Aorta (tissue), 5 donors: Measurements from ENCODE around the gene PARD3. TPM values are rescaled to one million over a fixed set of nuclear protein-coding genes. Genes with fewer than 3 reads are reported as not detected.

Experiments
- ATAC-seq: fragments of 200-7000 bp; cut with Tn5 transposase; one replicate; pipeline ENCODE4 v1.9.1; 2022; ENCODE audit warnings: moderate library complexity; ENCODE audit not compliant: low FRiP score
- DNase-seq, 2 donors: peaks; one replicate each; pipeline ENCODE4 v3.0.0-alpha.2; 2020
- H3K27ac ChIP-seq, 2 donors: one replicate each; pipeline ENCODE4 v1.5.1; 2013; ENCODE audit warnings: low read length in 2 of 2, mild to moderate bottlenecking in 2 of 2, moderate library complexity in 2 of 2, control low read depth in 1 of 2, inconsistent platforms in 1 of 2, low read depth in 1 of 2
- H3K27me3 ChIP-seq, 2 donors: one replicate each; pipeline ENCODE4 v1.6.1; 2013; ENCODE audit warnings: control low read depth in 1 of 2, low read length in 1 of 2, mild to moderate bottlenecking in 1 of 2, moderate library complexity in 1 of 2; ENCODE audit not compliant: insufficient read depth in 2 of 2, control insufficient read depth in 1 of 2
- H3K36me3 ChIP-seq, 2 donors: one replicate each; pipeline ENCODE4 v1.6.1; 2013; ENCODE audit warnings: control low read depth in 1 of 2, low read length in 1 of 2, mild to moderate bottlenecking in 1 of 2; ENCODE audit not compliant: insufficient read depth in 2 of 2, control insufficient read depth in 1 of 2
- H3K4me1 ChIP-seq, 2 donors: one replicate each; pipeline ENCODE4 v1.6.1; 2013; ENCODE audit warnings: low read length in 2 of 2, control low read depth in 1 of 2, mild to moderate bottlenecking in 1 of 2, moderate library complexity in 1 of 2; ENCODE audit not compliant: insufficient read depth in 2 of 2, control insufficient read depth in 1 of 2
- H3K4me3 ChIP-seq, 2 donors: one replicate each; pipeline ENCODE4 v1.5.1; 2013; ENCODE audit warnings: low read length in 2 of 2, control low read depth in 1 of 2, mild to moderate bottlenecking in 1 of 2
- H3K9me3 ChIP-seq: one replicate; pipeline ENCODE4 v1.6.1; 2013; ENCODE audit warnings: mild to moderate bottlenecking, low read length; ENCODE audit not compliant: control insufficient read depth
- WGBS, 2 donors: extraction: QIAGEN DNeasy Blood & Tissue Kit; methylation state at CpG; one replicate each; pipeline ENCODE4 v1.1.7; 2013; 5-methylcytosine and 5-hydroxymethylcytosine counted together
- intact Hi-C, 2 donors: fragments of 100-400 bp; cut with DNase I; formaldehyde crosslinking; loops; one replicate each; pipeline versions ENCODE4 v1.14.2 to v1.15.0; 2022
- polyA plus RNA-seq, 2 donors: library from polyadenylated mRNA; stranded (reverse); fragments of 200-250 nt; gene quantifications; one replicate each; pipeline ENCODE4 v1.2.3, GENCODE V29; 2013
- total RNA-seq, 2 donors: library from RNA; stranded (reverse); fragmentation: NEBNext Ultra II Directional; extraction: Animal tissue kit (Norgen Biotek cat#: 25700); gene quantifications; one replicate each; pipeline ENCODE4 v1.2.1, GENCODE V29; 2021
- donor health status: healthy with polysubstance abuse.
- donor health status: Bipolar disorder and iron deficiency.
- donor health status: DM: no; HTN: no; CAD: no.
- donor health status: DM: no; HTN: no; CAD: no.
- donor health status: DM: yes; HTN: yes; CAD: no.

PARD3 gene
- total and polyA plus RNA-seq, 4 donors: 6.4 to 33.0 (median 28.7) TPM

GRCh38 chr10:34464591-34464990 is 350.5 kb downstream of the PARD3 start:
- Histone ChIP-seq H3K36me3 (no peaks in the 10 kb centered on the region), H3K4me1 (no peaks in the 10 kb centered on the region), H3K27me3 (no peaks in the 10 kb centered on the region), H3K9me3 (no peaks in the 10 kb centered on the region), H3K27ac (no peak overlapping the region), H3K4me3 (no peak overlapping the region)
- ATAC-seq (no peak), DNase-seq (no peak)
- intact Hi-C loops: no loop called here

GRCh38 chr10:34464000-34464399 is 351.1 kb downstream of the PARD3 start:
- intact Hi-C loops: no loop called here
- no peak for ATAC-seq

DNA sequence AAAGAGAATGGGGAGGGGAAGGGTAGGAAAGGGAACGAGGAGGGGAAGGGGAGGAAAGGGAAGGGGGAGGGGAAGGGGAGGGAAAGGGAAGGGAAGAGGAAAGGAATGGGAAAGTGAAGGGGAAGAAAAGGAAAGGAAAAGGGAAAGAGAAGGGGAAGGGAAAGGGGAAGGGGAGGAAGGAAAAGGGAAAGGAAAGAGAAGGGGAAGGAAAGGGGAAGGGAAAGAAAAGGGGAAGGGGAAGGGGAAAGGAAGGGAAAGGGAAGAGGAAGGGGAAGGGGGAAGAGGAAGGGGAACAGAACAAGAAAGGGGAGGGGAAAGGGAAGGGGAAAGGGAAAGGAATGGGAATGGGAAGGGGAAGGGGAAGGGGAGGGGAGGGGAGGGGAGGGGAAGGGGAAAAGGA is 352.1 kb downstream of the PARD3 start:
- no peak for DNase-seq
- Histone ChIP-seq H3K4me1 (no peaks in the 10 kb centered on the region), H3K36me3 (no peaks in the 10 kb centered on the region), H3K4me3 (no peak overlapping the region), H3K27ac (no peak overlapping the region), H3K9me3 (no peaks in the 10 kb centered on the region), H3K27me3 (no peaks in the 10 kb centered on the region)
- intact Hi-C loops: no loop called here
- 89 to 94% methylated on average over 1 of the region's 1 CpG for WGBS, 2 donors
- ATAC-seq: no peak

More at GRCh38 chr10:34464000-34464399, 351.1 kb downstream of the PARD3 start:
- 43 to 48% methylated on average over 3 of the region's 3 CpGs for WGBS, 2 donors
- no peaks in the 10 kb centered on the region for H3K27me3 ChIP-seq
- H3K4me1 ChIP-seq: no peaks in the 10 kb centered on the region
- no peaks in the 10 kb centered on the region for H3K36me3 ChIP-seq
- no peak overlapping the region for H3K27ac ChIP-seq
- no peak for DNase-seq
- H3K9me3 ChIP-seq: no peaks in the 10 kb centered on the region
- no peak overlapping the region for H3K4me3 ChIP-seq

- no peaks in the 10 kb centered on the region for H3K9me3 ChIP-seq
Observed at GRCh38 chr10:34462056-34462455, 353.0 kb downstream of the PARD3 start.

DNA sequence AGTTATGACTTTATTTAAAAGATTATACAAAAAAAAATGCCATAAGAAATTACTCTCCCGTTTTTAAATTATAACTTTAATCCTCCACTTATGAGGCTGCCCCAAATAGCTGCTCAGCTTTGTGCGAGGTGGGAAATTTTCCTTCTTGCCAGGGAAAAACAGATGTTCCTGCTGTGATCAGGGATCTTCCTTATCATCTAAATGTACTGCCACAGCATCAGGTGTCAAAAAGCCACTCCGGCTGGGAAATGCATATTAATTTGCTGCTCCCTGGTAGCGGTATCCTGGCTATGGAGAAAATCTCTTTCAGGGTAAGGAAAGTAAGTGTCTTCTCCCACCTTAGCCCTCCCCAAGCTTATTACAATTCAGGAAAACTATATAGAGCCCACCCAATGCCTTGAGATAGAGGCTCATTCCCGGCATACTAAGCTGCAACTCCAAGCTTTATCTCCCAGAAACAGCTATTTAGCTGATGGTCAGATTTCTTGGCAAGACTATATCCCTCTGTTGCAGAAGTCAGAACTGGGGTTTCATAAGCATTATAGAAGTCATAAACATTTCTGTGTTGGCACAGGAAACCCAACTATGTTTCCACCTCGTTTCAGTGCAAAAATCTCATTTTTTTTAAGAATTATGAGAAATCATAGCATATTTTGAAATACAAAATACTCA is 360.4 kb downstream of the PARD3 start:
- Histone ChIP-seq H3K27ac (no peak overlapping the region), H3K4me1 (no peaks in the 10 kb centered on the region), H3K9me3 (no peaks in the 10 kb centered on the region), H3K4me3 (no peak overlapping the region), H3K36me3 (no peaks in the 10 kb centered on the region), H3K27me3 (no peaks in the 10 kb centered on the region)
- intact Hi-C loops: no loop called here
- DNase-seq: no peak
- ATAC-seq: no peak
- WGBS, 2 donors: 82 to 84% methylated on average over 6 of the region's 6 CpGs

More at GRCh38 chr10:34462056-34462455, 353.0 kb downstream of the PARD3 start:
- ATAC-seq (no peak), DNase-seq (no peak)
- Histone ChIP-seq H3K36me3 (no peaks in the 10 kb centered on the region), H3K27me3 (no peaks in the 10 kb centered on the region), H3K4me1 (no peaks in the 10 kb centered on the region), H3K4me3 (no peak overlapping the region), H3K27ac (no peak overlapping the region)
- WGBS, 2 donors: 89 to 91% methylated on average over 3 of the region's 3 CpGs
- intact Hi-C loops: no loop called here

DNA sequence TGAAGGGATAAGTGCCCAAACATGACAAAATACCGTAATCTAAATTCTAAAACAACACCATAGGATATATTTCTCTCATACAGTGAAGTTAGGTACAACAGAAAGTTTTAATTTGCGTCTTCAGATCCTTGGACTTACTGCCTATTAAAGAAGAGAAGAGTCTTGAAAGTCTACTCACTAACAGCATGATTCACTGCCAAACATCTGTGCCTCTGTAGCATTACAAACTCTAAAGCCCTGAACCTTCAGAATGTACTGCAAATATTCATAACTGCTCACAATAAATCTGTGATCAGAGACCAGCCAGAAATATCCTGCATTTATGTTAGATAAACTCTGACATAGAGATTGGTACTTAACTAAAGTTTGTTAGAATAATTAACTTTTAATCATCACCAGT is 365.3 kb downstream of the PARD3 start:
- Histone ChIP-seq H3K27me3 (no peaks in the 10 kb centered on the region), H3K4me3 (no peak overlapping the region), H3K27ac (no peak overlapping the region), H3K36me3 (no peaks in the 10 kb centered on the region), H3K4me1 (no peaks in the 10 kb centered on the region), H3K9me3 (no peaks in the 10 kb centered on the region)
- no peak for ATAC-seq
- intact Hi-C loops: no loop called here
- 90 to 94% methylated on average over 2 of the region's 2 CpGs for WGBS, 2 donors
- no peak for DNase-seq

- Histone ChIP-seq H3K9me3 (no peaks in the 10 kb centered on the region), H3K4me3 (no peak overlapping the region), H3K27ac (no peak overlapping the region), H3K4me1 (no peaks in the 10 kb centered on the region), H3K36me3 (no peaks in the 10 kb centered on the region), H3K27me3 (no peaks in the 10 kb centered on the region)
- ATAC-seq (no peak), DNase-seq (no peak)
- intact Hi-C loops: no loop called here
- WGBS, 2 donors: 94 to 97% methylated on average over 3 of the region's 3 CpGs
Observed at GRCh38 chr10:34446049-34446448, 369.0 kb downstream of the PARD3 start.

DNA sequence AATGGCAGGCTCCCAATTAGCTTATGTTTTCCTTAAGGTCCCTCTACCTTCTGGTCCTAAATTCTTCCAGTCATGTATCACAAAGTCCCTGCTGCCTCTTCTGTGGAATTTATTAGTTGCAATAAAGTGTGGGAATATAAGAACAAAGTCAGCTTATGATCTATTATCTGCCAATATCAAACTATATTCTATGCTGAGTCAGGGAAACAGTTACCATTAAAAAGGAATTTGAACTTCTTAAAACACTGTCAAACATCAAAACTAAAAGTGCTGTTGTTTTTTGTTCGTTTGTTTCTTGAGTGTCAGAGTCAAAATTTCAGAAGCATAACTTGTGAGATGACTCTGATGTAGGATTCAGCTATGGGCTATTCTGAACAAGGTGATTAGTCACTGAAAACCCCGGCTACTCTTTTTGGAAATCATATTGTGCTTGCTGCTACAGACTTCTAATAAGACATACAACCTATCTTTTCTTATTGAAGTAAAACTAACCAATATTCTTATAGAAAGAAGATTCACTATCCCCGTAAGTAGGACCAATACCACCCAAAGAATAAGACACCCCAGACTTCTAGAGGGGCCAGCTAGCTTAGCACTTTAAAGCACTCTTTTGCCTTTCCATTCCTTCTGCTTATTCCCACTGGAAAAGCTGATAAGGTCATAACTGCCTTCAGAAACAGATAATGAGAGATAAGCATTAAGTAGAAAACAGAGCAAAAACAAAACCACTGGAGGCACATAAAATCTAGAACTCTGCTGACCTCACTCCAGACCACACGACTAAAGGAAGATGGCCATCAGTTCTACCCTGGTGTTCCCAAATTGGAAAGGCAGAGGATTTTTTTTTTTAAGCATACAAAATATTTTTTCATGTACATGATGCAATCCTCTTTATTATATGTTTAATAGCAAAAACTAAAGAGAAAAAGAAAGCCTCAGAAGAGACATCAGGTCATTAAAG is 370.6 kb downstream of the PARD3 start:
- H3K4me3 ChIP-seq: no peak overlapping the region
- intact Hi-C loops: no loop called here
- H3K9me3 ChIP-seq: no peaks in the 10 kb centered on the region
- no peaks in the 10 kb centered on the region for H3K36me3 ChIP-seq
- H3K4me1 ChIP-seq: no peaks in the 10 kb centered on the region
- no peaks in the 10 kb centered on the region for H3K27me3 ChIP-seq
- DNase-seq: no peak
- no peak overlapping the region for H3K27ac ChIP-seq
- 83 to 84% methylated on average over 4 of the region's 4 CpGs for WGBS, 2 donors
- ATAC-seq: no peak
